ENCODE measurements around the gene DCAF4. TPM values are rescaled to one million over a fixed set of nuclear protein-coding genes. Genes with fewer than 3 reads are reported as not detected.
"Not testable (repeated sequence)": the region's sequence is repeated elsewhere in the genome, so short reads cannot be mapped to it uniquely, and the experiment has no call there.

The DCAF4 gene
- total RNA-seq, 1 experiment from 2014 or later: 31.9 TPM

DNA sequence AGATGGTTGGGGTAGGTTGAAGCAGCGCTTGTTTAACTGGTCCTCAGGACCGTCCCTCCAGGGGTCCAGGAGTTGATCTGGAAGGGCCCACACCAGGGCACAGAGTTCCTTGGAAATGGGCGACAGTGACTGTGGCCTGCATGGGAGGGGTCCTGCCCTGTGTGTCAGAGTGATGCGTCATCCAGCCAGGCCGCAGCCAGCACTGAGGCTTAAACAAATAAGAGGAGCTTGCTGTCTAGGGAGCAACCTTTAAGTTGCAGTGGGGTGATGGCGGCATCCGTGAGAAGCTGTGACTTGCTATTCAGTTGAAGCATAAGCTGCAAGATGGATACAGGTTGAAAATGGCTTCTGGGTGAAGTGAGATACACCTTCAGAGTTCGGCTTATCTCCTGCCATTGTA is 20.2 kb downstream of the DCAF4 start:
- H3K4me2 ChIP-seq (ENCODE audit: low read depth, low read length, poor library complexity, severe bottlenecking): no peak overlapping the region
- no peaks in the 10 kb centered on the region for H3K9me3 ChIP-seq (ENCODE audit: low read length)
- DNase-seq: no peak
- H3K27ac ChIP-seq (ENCODE audit: low read length): no peak overlapping the region
- no peaks in the 10 kb centered on the region for H4K20me1 ChIP-seq (ENCODE audit: insufficient read depth, low read depth, low read length)
- H3K4me1 ChIP-seq (ENCODE audit: low read length): no peaks in the 10 kb centered on the region
- no peak overlapping the region for H3K9ac ChIP-seq (ENCODE audit: low read length)
- no peak overlapping the region for H3K4me3 ChIP-seq (ENCODE audit: low read length)
- no peak overlapping the region for H2AFZ ChIP-seq (ENCODE audit: low read length)
- no peaks in the 10 kb centered on the region for H3K9me2 ChIP-seq (replicated peaks; ENCODE audit: insufficient read depth, low read length)
- H3K27me3 ChIP-seq (ENCODE audit: low read length): no peaks in the 10 kb centered on the region
- peaks cover 33% of the 10 kb centered on the region for H3K36me3 ChIP-seq (ENCODE audit: insufficient read depth, low read length)
- H3K79me2 ChIP-seq (ENCODE audit: low read length): no peaks in the 10 kb centered on the region

- no peaks in the 10 kb centered on the region for H3K4me1 ChIP-seq (ENCODE audit: low read length)
- H3K4me3 ChIP-seq (ENCODE audit: low read length): no peak overlapping the region
- H3K79me2 ChIP-seq (ENCODE audit: low read length): no peaks in the 10 kb centered on the region
- no peaks in the 10 kb centered on the region for H3K9me2 ChIP-seq (replicated peaks; ENCODE audit: insufficient read depth, low read length)
- H4K20me1 ChIP-seq (ENCODE audit: insufficient read depth, low read depth, low read length): no peaks in the 10 kb centered on the region
- H3K4me2 ChIP-seq (ENCODE audit: low read depth, low read length, poor library complexity, severe bottlenecking): no peak overlapping the region
- H3K27ac ChIP-seq (ENCODE audit: low read length): no peak overlapping the region
- peaks cover 40% of the 10 kb centered on the region for H3K36me3 ChIP-seq (ENCODE audit: insufficient read depth, low read length)
- no peaks in the 10 kb centered on the region for H3K27me3 ChIP-seq (ENCODE audit: low read length)
- no peak for DNase-seq
- H3K9ac ChIP-seq (ENCODE audit: low read length): no peak overlapping the region
- no peak overlapping the region for H2AFZ ChIP-seq (ENCODE audit: low read length)
- H3K9me3 ChIP-seq (ENCODE audit: low read length): no peaks in the 10 kb centered on the region
Measured at GRCh38 chr14:72947366-72948160, 21.3 kb downstream of the DCAF4 start.

- no peak overlapping the region for H3K27ac ChIP-seq (ENCODE audit: low read length)
- H3K4me1 ChIP-seq (ENCODE audit: low read length): no peaks in the 10 kb centered on the region
- H3K27me3 ChIP-seq (ENCODE audit: low read length): no peaks in the 10 kb centered on the region
- H3K4me3 ChIP-seq (ENCODE audit: low read length): no peak overlapping the region
- H3K9ac ChIP-seq (ENCODE audit: low read length): no peak overlapping the region
- H3K9me2 ChIP-seq (replicated peaks; ENCODE audit: insufficient read depth, low read length): no peaks in the 10 kb centered on the region
- no peak overlapping the region for H2AFZ ChIP-seq (ENCODE audit: low read length)
- H3K4me2 ChIP-seq (ENCODE audit: low read depth, low read length, poor library complexity, severe bottlenecking): no peak overlapping the region
- DNase-seq: peak; percentile 86
- H3K79me2 ChIP-seq (ENCODE audit: low read length): no peaks in the 10 kb centered on the region
- H4K20me1 ChIP-seq (ENCODE audit: insufficient read depth, low read depth, low read length): no peaks in the 10 kb centered on the region
- H3K9me3 ChIP-seq (ENCODE audit: low read length): no peaks in the 10 kb centered on the region
- peaks cover 31% of the 10 kb centered on the region for H3K36me3 ChIP-seq (ENCODE audit: insufficient read depth, low read length)
Measured at GRCh38 chr14:72948481-72949138, 22.3 kb downstream of the DCAF4 start.

GRCh38 chr14:72952171-72952570 is 25.9 kb downstream of the DCAF4 start:
- Histone ChIP-seq H2AFZ (ENCODE audit: low read length) (no peak overlapping the region), H3K9ac (ENCODE audit: low read length) (no peak overlapping the region), H3K9me3 (ENCODE audit: low read length) (no peaks in the 10 kb centered on the region), H3K79me2 (ENCODE audit: low read length) (no peaks in the 10 kb centered on the region), H3K4me2 (ENCODE audit: low read depth, low read length, poor library complexity, severe bottlenecking) (no peak overlapping the region), H3K36me3 (ENCODE audit: insufficient read depth, low read length) (peaks cover 37% of the 10 kb centered on the region), H4K20me1 (ENCODE audit: insufficient read depth, low read depth, low read length) (no peaks in the 10 kb centered on the region), H3K27me3 (ENCODE audit: low read length) (no peaks in the 10 kb centered on the region), H3K4me3 (ENCODE audit: low read length) (no peak overlapping the region), H3K9me2 (replicated peaks; ENCODE audit: insufficient read depth, low read length) (no peaks in the 10 kb centered on the region), H3K27ac (ENCODE audit: low read length) (no peak overlapping the region), H3K4me1 (ENCODE audit: low read length) (no peaks in the 10 kb centered on the region)
- DNase-seq: no peak

- not testable (repeated sequence) for H3K4me3 ChIP-seq (ENCODE audit: low read length); H3K9me2 ChIP-seq (replicated peaks; ENCODE audit: insufficient read depth, low read length); H4K20me1 ChIP-seq (ENCODE audit: insufficient read depth, low read depth, low read length); H2AFZ ChIP-seq (ENCODE audit: low read length); DNase-seq; H3K79me2 ChIP-seq (ENCODE audit: low read length); H3K4me2 ChIP-seq (ENCODE audit: low read depth, low read length, poor library complexity, severe bottlenecking); H3K4me1 ChIP-seq (ENCODE audit: low read length); H3K27me3 ChIP-seq (ENCODE audit: low read length); H3K9me3 ChIP-seq (ENCODE audit: low read length); H3K27ac ChIP-seq (ENCODE audit: low read length); H3K9ac ChIP-seq (ENCODE audit: low read length)
- H3K36me3 ChIP-seq (ENCODE audit: insufficient read depth, low read length): peaks cover 41% of the 10 kb centered on the region
Measured at GRCh38 chr14:72956741-72957140, 30.5 kb downstream of the DCAF4 start.

DNA sequence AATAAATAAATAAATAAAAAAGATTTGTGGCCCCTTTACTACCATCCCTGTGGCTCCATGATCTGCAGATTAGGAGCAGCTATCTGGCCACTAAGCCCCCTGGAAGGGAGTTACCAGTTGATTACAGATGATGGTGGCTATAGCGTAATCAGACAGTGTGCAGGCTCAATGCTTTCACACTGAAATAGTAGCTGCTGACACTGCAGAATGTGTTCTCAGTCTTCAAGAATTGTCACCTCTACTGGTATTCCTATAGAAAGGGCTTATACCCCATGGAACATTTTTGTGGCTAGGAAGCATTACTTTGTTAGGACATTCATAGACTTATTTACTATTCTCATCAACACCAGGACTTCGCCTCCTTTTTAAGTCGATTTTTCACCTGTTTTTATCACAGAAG is 30.9 kb downstream of the DCAF4 start:
- Histone ChIP-seq H3K9me3 (ENCODE audit: low read length) (no peaks in the 10 kb centered on the region), H3K9me2 (replicated peaks; ENCODE audit: insufficient read depth, low read length) (no peaks in the 10 kb centered on the region), H3K79me2 (ENCODE audit: low read length) (no peaks in the 10 kb centered on the region), H3K4me2 (ENCODE audit: low read depth, low read length, poor library complexity, severe bottlenecking) (no peak overlapping the region), H3K4me1 (ENCODE audit: low read length) (no peaks in the 10 kb centered on the region), H3K27me3 (ENCODE audit: low read length) (no peaks in the 10 kb centered on the region), H4K20me1 (ENCODE audit: insufficient read depth, low read depth, low read length) (no peaks in the 10 kb centered on the region), H3K27ac (ENCODE audit: low read length) (no peak overlapping the region), H2AFZ (ENCODE audit: low read length) (no peak overlapping the region), H3K36me3 (ENCODE audit: insufficient read depth, low read length) (peaks cover 36% of the 10 kb centered on the region), H3K4me3 (ENCODE audit: low read length) (no peak overlapping the region), H3K9ac (ENCODE audit: low read length) (no peak overlapping the region)
- DNase-seq: no peak

GRCh38 chr14:72958548-72958947 is 32.3 kb downstream of the DCAF4 start:
- Histone ChIP-seq H3K9ac (ENCODE audit: low read length) (no peak overlapping the region), H4K20me1 (ENCODE audit: insufficient read depth, low read depth, low read length) (no peaks in the 10 kb centered on the region), H3K4me1 (ENCODE audit: low read length) (no peaks in the 10 kb centered on the region), H2AFZ (ENCODE audit: low read length) (no peak overlapping the region), H3K36me3 (ENCODE audit: insufficient read depth, low read length) (peaks cover 34% of the 10 kb centered on the region; the same call in 1 of the 2 replicates), H3K4me3 (ENCODE audit: low read length) (no peak overlapping the region), H3K79me2 (ENCODE audit: low read length) (no peaks in the 10 kb centered on the region), H3K4me2 (ENCODE audit: low read depth, low read length, poor library complexity, severe bottlenecking) (no peak overlapping the region), H3K27ac (ENCODE audit: low read length) (no peak overlapping the region), H3K9me3 (ENCODE audit: low read length) (no peaks in the 10 kb centered on the region), H3K27me3 (ENCODE audit: low read length) (no peaks in the 10 kb centered on the region), H3K9me2 (replicated peaks; ENCODE audit: insufficient read depth, low read length) (no peaks in the 10 kb centered on the region)
- no peak for DNase-seq

DNA sequence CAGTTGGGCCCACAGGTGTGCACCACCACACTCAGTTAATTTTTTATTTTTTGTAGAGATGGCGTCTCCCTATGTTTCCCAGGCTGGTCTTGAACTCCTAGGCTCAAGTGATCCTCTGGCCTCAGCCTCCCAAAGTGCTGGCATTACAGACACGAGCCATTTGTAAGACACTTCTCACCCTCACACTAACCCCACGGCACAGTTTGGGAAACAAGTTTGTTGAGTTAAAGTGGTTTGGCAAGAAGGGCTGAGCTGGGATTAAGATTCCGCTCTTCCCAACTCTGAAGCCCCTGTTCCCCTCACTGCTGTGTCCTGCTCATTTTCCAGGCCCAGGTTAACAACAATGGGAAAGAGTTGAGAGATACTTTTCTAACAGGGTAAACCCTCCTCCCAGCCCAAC is 34.8 kb downstream of the DCAF4 start:
- not testable (repeated sequence) for H4K20me1 ChIP-seq (ENCODE audit: insufficient read depth, low read depth, low read length); H3K4me3 ChIP-seq (ENCODE audit: low read length); H3K9ac ChIP-seq (ENCODE audit: low read length); H3K9me3 ChIP-seq (ENCODE audit: low read length); DNase-seq; H3K9me2 ChIP-seq (replicated peaks; ENCODE audit: insufficient read depth, low read length); H3K4me1 ChIP-seq (ENCODE audit: low read length); H3K27ac ChIP-seq (ENCODE audit: low read length); H2AFZ ChIP-seq (ENCODE audit: low read length); H3K79me2 ChIP-seq (ENCODE audit: low read length); H3K4me2 ChIP-seq (ENCODE audit: low read depth, low read length, poor library complexity, severe bottlenecking); H3K27me3 ChIP-seq (ENCODE audit: low read length)
- peaks cover 20% of the 10 kb centered on the region; the same call in 1 of the 2 replicates for H3K36me3 ChIP-seq (ENCODE audit: insufficient read depth, low read length)
